Upper lobe of left lung (tissue), 6 donors: ENCODE results near the gene NAA80. TPM values are rescaled to one million over a fixed set of nuclear protein-coding genes. Genes with fewer than 3 reads are reported as not detected.

Experiments
- ATAC-seq, 2 donors: fragments of 200-7000 bp; cut with Tn5 transposase; one replicate each; pipeline ENCODE4 v1.9.1; 2022; ENCODE audit warnings: mild to moderate bottlenecking in 2 of 2, moderate library complexity in 2 of 2; ENCODE audit not compliant: low FRiP score in 2 of 2
- DNase-seq, 2 donors: peaks; one replicate each; pipeline ENCODE4 v3.0.0-alpha.2; 2019 to 2020
- H3K27ac ChIP-seq, 4 donors: fragments of 200-600 bp; sonication (generic); one replicate each; pipeline ENCODE4 v1.5.1; 2016 to 2019
- H3K27me3 ChIP-seq, 4 donors: fragments of 200-600 bp; sonication (generic); one replicate each; pipeline ENCODE4 v1.5.1; 2017 to 2019
- H3K36me3 ChIP-seq, 4 donors: fragments of 200-600 bp; sonication (generic); one replicate each; pipeline ENCODE4 v1.5.1; 2016 to 2019
- H3K4me1 ChIP-seq, 4 donors: fragments of 200-600 bp; sonication (generic); one replicate each; pipeline ENCODE4 v1.5.1; 2018 to 2019
- H3K4me3 ChIP-seq, 4 donors: fragments of 200-600 bp; sonication (generic); one replicate each; pipeline ENCODE4 v1.5.1; 2017 to 2019; ENCODE audit warnings: mild to moderate bottlenecking in 2 of 4, moderate library complexity in 1 of 4
- H3K9me3 ChIP-seq, 4 donors: fragments of 200-600 bp; sonication (generic); one replicate each; pipeline ENCODE4 v1.5.1; 2018 to 2019
- EP300 ChIP-seq, 4 donors: sonication (generic); formaldehyde crosslinking; IDR thresholded peaks; one replicate each; pipeline ENCODE4 v1.5.1; 2017; ENCODE audit warnings: antibody characterized with exemption in 4 of 4, control low read depth in 2 of 4
- POLR2A ChIP-seq, 4 donors: fragments of 450-650 bp; IDR thresholded peaks; one replicate each; pipeline ENCODE4 v1.5.1; 2016 to 2017; ENCODE audit warnings: antibody characterized with exemption in 4 of 4, mild to moderate bottlenecking in 2 of 4
- POLR2AphosphoS5 ChIP-seq, 2 donors: sonication (generic); formaldehyde crosslinking; IDR thresholded peaks; one replicate each; pipeline ENCODE4 v1.5.1; 2017; ENCODE audit warnings: antibody characterized with exemption in 2 of 2
- WGBS, 2 donors: methylation state at CpG; one replicate each; pipeline ENCODE4 v1.1.5; 2017 to 2018; 5-methylcytosine and 5-hydroxymethylcytosine counted together
- total RNA-seq, 6 donors: library from RNA; depleted of rRNA in 4 of 6; stranded (reverse); fragments of >200 nt in 4 of 6; gene quantifications; one replicate each; pipeline versions ENCODE4 v1.1.0 to v1.2.1, GENCODE V29; 2016 to 2021
- TF ChIP-seq, protein P1 (sequence below), 6 experiments: fragments of 450-650 bp in 4 of 6; fragments of 200-600 bp in 2 of 6; sonication (generic) in 2 of 6; IDR thresholded peaks; one replicate each; pipeline ENCODE4 v1.5.1; 2016 to 2019; ENCODE audit warnings: antibody characterized with exemption in 6 of 6
- donor health status: DM: no; HTN: no; CAD: no; lungs with moderate emphysema.
- donor health status: DM: no; HTN: yes; CAD: no; lungs with severe emphysema.

Gene NAA80
- total RNA-seq, 6 donors from 2014 or later, result 12.1 to 34.5 (median 15.1) TPM

DNA sequence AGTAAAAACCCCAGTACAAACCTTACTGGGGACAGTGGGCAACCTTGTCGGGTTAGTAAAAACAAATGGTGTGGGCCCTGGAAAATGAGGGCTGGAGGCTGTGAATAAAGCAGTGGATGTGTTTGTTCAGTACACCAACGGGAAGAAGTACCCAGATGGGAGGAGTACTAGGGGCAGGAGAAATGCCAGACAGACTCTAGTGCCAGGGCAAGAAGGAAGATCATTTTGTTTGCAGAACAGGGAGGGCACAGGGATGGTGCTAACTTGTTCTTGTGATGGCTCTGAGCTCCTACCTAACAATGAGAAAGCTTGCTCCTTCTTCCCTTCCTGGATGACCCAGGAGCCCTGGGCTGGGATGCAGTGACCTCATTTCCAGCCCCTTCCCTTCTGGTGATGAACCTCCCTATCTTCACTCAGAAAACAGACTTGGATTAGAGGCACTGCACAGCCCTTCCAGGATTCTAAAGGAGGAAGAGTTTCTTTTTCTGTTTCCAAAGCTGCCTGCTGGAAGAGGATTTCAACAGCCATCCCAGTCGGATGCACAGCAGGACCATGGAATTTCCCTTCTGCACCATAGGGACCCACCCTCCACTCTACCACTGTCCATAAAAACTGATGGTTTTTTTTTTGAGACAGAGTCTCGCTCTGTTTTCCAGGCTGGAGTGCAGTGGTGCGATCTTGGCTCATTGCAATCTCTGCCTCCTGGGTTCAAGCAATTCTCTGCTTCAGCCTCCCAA lies 35.3 kb upstream of the NAA80 start:
- no peak for TF ChIP-seq POLR2A (IDR thresholded peaks at IDR 0.05)
- TF ChIP-seq, protein P1, sequence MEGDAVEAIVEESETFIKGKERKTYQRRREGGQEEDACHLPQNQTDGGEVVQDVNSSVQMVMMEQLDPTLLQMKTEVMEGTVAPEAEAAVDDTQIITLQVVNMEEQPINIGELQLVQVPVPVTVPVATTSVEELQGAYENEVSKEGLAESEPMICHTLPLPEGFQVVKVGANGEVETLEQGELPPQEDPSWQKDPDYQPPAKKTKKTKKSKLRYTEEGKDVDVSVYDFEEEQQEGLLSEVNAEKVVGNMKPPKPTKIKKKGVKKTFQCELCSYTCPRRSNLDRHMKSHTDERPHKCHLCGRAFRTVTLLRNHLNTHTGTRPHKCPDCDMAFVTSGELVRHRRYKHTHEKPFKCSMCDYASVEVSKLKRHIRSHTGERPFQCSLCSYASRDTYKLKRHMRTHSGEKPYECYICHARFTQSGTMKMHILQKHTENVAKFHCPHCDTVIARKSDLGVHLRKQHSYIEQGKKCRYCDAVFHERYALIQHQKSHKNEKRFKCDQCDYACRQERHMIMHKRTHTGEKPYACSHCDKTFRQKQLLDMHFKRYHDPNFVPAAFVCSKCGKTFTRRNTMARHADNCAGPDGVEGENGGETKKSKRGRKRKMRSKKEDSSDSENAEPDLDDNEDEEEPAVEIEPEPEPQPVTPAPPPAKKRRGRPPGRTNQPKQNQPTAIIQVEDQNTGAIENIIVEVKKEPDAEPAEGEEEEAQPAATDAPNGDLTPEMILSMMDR (IDR thresholded peaks at IDR 0.05), result no peak
- TF ChIP-seq EP300 (IDR thresholded peaks at IDR 0.05), result no peak
- TF ChIP-seq POLR2AphosphoS5 (IDR thresholded peaks at IDR 0.05), result peak in 1 of 2 donors; percentile 14
- H3K27ac ChIP-seq, result peak overlapping the region; percentile 92 to 99 (median 96)
- H3K4me1 ChIP-seq, result peaks cover 49 to 62% (median 51%) of the 10 kb centered on the region in 4 donors

DNA sequence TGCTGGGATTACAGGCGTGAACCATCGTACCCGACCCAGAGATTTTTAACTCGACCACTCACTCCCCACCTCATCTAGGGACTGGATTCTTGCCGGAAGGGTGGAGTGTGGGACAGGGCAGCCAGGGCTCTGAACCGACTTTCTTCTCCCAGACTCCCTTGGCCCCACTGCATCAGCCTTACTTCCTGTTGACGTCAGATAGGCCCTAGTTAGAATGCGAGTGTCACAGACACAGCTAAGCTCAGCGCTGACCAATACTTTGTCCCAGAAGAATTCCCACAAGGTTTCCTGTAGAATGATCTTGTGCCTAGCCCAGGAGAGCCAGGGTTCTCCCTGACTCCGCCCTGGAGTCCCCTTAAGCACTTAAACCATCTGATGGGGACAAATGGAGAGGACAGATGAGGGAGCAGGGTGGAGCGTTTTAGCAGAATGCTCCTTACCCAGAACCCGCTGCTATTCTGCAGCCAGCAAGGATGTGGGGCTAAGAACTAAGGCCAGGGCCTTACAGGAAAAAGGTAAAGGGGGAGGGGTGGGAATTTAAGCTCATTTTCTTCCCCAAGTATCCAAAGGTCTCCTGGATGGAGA lies 34.6 kb upstream of the NAA80 start:
- DNase-seq (no peak), ATAC-seq (peak in 1 of 2 donors; percentile 18)
- Histone ChIP-seq H3K27ac (peak overlapping the region; percentile 79 to 97 (median 94)), H3K9me3 (no peaks in the 10 kb centered on the region), H3K4me3 (peak overlapping the region in 1 of 4 donors; percentile 75), H3K36me3 (peaks cover 24 to 38% (median 32%) of the 10 kb centered on the region in 4 donors), H3K27me3 (no peaks in the 10 kb centered on the region), H3K4me1 (peaks cover 45 to 64% (median 47%) of the 10 kb centered on the region in 4 donors)
- WGBS, 2 donors, result 34 to 61% methylated on average over 12 of the region's 12 CpGs
- TF ChIP-seq EP300 (IDR thresholded peaks at IDR 0.05) (peak in 2 of 4 donors; percentile 61 to 86), POLR2AphosphoS5 (IDR thresholded peaks at IDR 0.05) (peak; percentile 71 to 80), POLR2A (IDR thresholded peaks at IDR 0.05) (peak in 1 of 4 donors; percentile 31)
- TF ChIP-seq, protein P1 (IDR thresholded peaks at IDR 0.05), result no peak

More for the DNA sequence above, 35.3 kb upstream of the NAA80 start:
- H3K9me3 ChIP-seq, result no peaks in the 10 kb centered on the region
- no peak for DNase-seq
- no peak for ATAC-seq
- H3K36me3 ChIP-seq, result peaks cover 24 to 32% (median 28%) of the 10 kb centered on the region in 4 donors
- no peaks in the 10 kb centered on the region for H3K27me3 ChIP-seq
- peak overlapping the region in 1 of 4 donors; percentile 75 for H3K4me3 ChIP-seq
- WGBS, 2 donors, result 49 to 53% methylated on average over 4 to 5 of the region's 5 CpGs

DNA sequence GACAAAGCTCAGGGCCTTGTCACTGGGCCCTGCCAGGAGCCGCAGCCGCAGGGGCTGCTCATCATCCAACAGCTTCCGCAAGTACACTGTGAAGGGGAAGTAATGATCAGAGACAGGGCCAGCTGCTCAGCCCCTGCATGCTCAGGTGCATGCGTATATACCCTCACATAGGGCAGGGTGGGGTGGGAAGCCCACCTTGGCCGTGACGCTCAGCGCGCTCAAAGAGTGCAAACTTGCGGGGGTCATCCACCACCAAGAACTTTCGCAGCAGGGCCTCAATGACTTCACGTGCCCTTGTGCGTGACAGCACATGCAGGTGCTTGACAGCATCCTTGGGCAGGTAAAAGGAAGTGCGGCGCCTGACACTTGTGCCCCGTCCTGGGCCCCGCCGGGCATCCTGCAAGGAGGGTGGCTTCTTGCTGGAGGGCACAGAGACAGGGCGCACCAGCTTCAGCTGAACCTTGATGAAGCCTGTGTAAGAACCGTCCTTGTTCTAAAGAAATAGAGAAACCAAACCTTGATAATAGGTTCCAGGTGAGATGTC lies 32.2 kb upstream of the NAA80 start:
- TF ChIP-seq, protein P1 (IDR thresholded peaks at IDR 0.05), result no peak
- no peak for TF ChIP-seq EP300 (IDR thresholded peaks at IDR 0.05)
- no peak for TF ChIP-seq POLR2AphosphoS5 (IDR thresholded peaks at IDR 0.05)
- TF ChIP-seq POLR2A (IDR thresholded peaks at IDR 0.05), result no peak
- Histone ChIP-seq H3K4me1 (peaks cover 45 to 68% (median 49%) of the 10 kb centered on the region in 4 donors), H3K4me3 (no peak overlapping the region), H3K36me3 (peaks cover 24 to 39% (median 33%) of the 10 kb centered on the region in 4 donors), H3K27ac (no peak overlapping the region), H3K9me3 (no peaks in the 10 kb centered on the region), H3K27me3 (no peaks in the 10 kb centered on the region)
- WGBS, 2 donors, result 95 to 96% methylated on average over 19 of the region's 19 CpGs
- ATAC-seq (no peak), DNase-seq (peak in 1 of 2 donors; percentile 76)

DNA sequence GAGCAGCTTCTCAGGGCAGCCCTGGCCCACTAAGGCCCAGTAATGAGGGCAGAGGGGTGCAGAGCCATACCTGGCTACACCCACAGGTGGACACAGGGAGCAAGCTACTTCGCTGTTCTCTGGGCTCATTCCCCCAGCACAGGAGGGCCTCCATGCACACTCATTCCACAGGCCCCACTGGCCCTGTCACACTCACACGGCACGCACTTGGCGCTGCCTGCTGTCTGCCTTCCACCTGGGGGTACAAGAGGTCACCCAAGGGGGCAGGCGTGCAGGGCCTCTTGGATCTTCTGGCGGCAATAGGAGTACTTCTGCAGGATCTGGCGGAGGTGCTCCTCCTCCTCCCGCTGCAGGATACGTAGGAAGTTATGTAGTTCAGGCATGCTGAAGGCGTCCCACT lies 31.1 kb upstream of the NAA80 start:
- no peaks in the 10 kb centered on the region for H3K27me3 ChIP-seq
- H3K4me3 ChIP-seq, result no peak overlapping the region
- peaks cover 24 to 50% (median 42%) of the 10 kb centered on the region in 4 donors for H3K36me3 ChIP-seq
- H3K27ac ChIP-seq, result no peak overlapping the region
- peaks cover 40 to 66% (median 45%) of the 10 kb centered on the region in 4 donors for H3K4me1 ChIP-seq
- TF ChIP-seq POLR2AphosphoS5 (IDR thresholded peaks at IDR 0.05) (no peak), POLR2A (IDR thresholded peaks at IDR 0.05) (no peak), EP300 (IDR thresholded peaks at IDR 0.05) (no peak)
- TF ChIP-seq, protein P1 (IDR thresholded peaks at IDR 0.05), result no peak
- no peaks in the 10 kb centered on the region for H3K9me3 ChIP-seq
- WGBS, 2 donors, result 90% methylated on average over 10 of the region's 10 CpGs; no CpG with 5 or more reads in 1 of the 2 donors
- ATAC-seq (no peak), DNase-seq (no peak)
